ENCODE results near the gene RPUSD2. TPM values are rescaled to one million over a fixed set of nuclear protein-coding genes. Genes with fewer than 3 reads are reported as not detected.

Gene RPUSD2
- 5.9 TPM for total RNA-seq
- polyA plus RNA-seq: 11.7 TPM

GRCh38 chr15:40569129-40569953 is at the start of gene RPUSD2:
Gene RPUSD2 (plus strand): TSS chr15:40569299. CDS start chr15:40569338, 39 bp downstream.
- DNase-seq (ENCODE audit: extremely low spot score): peak; percentile 90
- WGBS: under 1% methylated on average over 62 of the region's 62 CpGs
- Histone ChIP-seq H3K36me3 (ENCODE audit: insufficient read depth) (peaks cover 2% of the 10 kb centered on the region), H3K4me1 (ENCODE audit: insufficient read depth) (no peaks in the 10 kb centered on the region), H3K4me3 (ENCODE audit: low read depth, low read length) (peak within 1 kb of the TSS; percentile 79), H3K27ac (ENCODE audit: low read depth) (peak within 1 kb of the TSS; percentile 73)

GRCh38 chr15:40523611-40524010 is 45.5 kb upstream of the RPUSD2 start:
- Histone ChIP-seq H3K36me3 (ENCODE audit: insufficient read depth) (no peaks in the 10 kb centered on the region), H3K27ac (ENCODE audit: low read depth) (no peak overlapping the region), H3K4me1 (ENCODE audit: insufficient read depth) (no peaks in the 10 kb centered on the region), H3K4me3 (ENCODE audit: low read depth, low read length) (no peak overlapping the region)
- no peak for DNase-seq (ENCODE audit: extremely low spot score)

- H3K27ac ChIP-seq (ENCODE audit: low read depth): no peak overlapping the region
- WGBS: 92% methylated on average over 3 of the region's 3 CpGs
- H3K4me3 ChIP-seq (ENCODE audit: low read depth, low read length): no peak overlapping the region
- no peak for DNase-seq (ENCODE audit: extremely low spot score)
- H3K36me3 ChIP-seq (ENCODE audit: insufficient read depth): no peaks in the 10 kb centered on the region
- no peaks in the 10 kb centered on the region for H3K4me1 ChIP-seq (ENCODE audit: insufficient read depth)
Observed at GRCh38 chr15:40525855-40526254, 43.2 kb upstream of the RPUSD2 start.

GRCh38 chr15:40528801-40529200 is 40.3 kb upstream of the RPUSD2 start:
- WGBS: 90% methylated on average over 6 of the region's 6 CpGs
- Histone ChIP-seq H3K4me3 (ENCODE audit: low read depth, low read length) (no peak overlapping the region), H3K36me3 (ENCODE audit: insufficient read depth) (no peaks in the 10 kb centered on the region), H3K4me1 (ENCODE audit: insufficient read depth) (no peaks in the 10 kb centered on the region), H3K27ac (ENCODE audit: low read depth) (no peak overlapping the region)
- no peak for DNase-seq (ENCODE audit: extremely low spot score)

- WGBS: 88% methylated on average over 4 of the region's 4 CpGs
- H3K27ac ChIP-seq (ENCODE audit: low read depth): no peak overlapping the region
- no peaks in the 10 kb centered on the region for H3K36me3 ChIP-seq (ENCODE audit: insufficient read depth)
- H3K4me3 ChIP-seq (ENCODE audit: low read depth, low read length): no peak overlapping the region
- no peak for DNase-seq (ENCODE audit: extremely low spot score)
- H3K4me1 ChIP-seq (ENCODE audit: insufficient read depth): no peaks in the 10 kb centered on the region
Observed at GRCh38 chr15:40533763-40534364, 35.2 kb upstream of the RPUSD2 start.

GRCh38 chr15:40534371-40534770 is 34.7 kb upstream of the RPUSD2 start:
- H3K4me3 ChIP-seq (ENCODE audit: low read depth, low read length): no peak overlapping the region
- H3K27ac ChIP-seq (ENCODE audit: low read depth): no peak overlapping the region
- H3K36me3 ChIP-seq (ENCODE audit: insufficient read depth): no peaks in the 10 kb centered on the region
- DNase-seq (ENCODE audit: extremely low spot score): no peak
- H3K4me1 ChIP-seq (ENCODE audit: insufficient read depth): no peaks in the 10 kb centered on the region
- WGBS: 78% methylated on average over 5 of the region's 5 CpGs

GRCh38 chr15:40536501-40536900 is 32.6 kb upstream of the RPUSD2 start:
- no peak overlapping the region for H3K4me3 ChIP-seq (ENCODE audit: low read depth, low read length)
- 39% methylated on average over 5 of the region's 5 CpGs for WGBS
- no peaks in the 10 kb centered on the region for H3K4me1 ChIP-seq (ENCODE audit: insufficient read depth)
- H3K36me3 ChIP-seq (ENCODE audit: insufficient read depth): no peaks in the 10 kb centered on the region
- no peak overlapping the region for H3K27ac ChIP-seq (ENCODE audit: low read depth)
- DNase-seq (ENCODE audit: extremely low spot score): peak; percentile 58

- no peak for DNase-seq (ENCODE audit: extremely low spot score)
- WGBS: 84% methylated on average over 6 of the region's 6 CpGs
- no peaks in the 10 kb centered on the region for H3K4me1 ChIP-seq (ENCODE audit: insufficient read depth)
- H3K27ac ChIP-seq (ENCODE audit: low read depth): no peak overlapping the region
- no peaks in the 10 kb centered on the region for H3K36me3 ChIP-seq (ENCODE audit: insufficient read depth)
- H3K4me3 ChIP-seq (ENCODE audit: low read depth, low read length): no peak overlapping the region
Observed at GRCh38 chr15:40538976-40539375, 30.1 kb upstream of the RPUSD2 start.

- no peaks in the 10 kb centered on the region for H3K4me1 ChIP-seq (ENCODE audit: insufficient read depth)
- H3K27ac ChIP-seq (ENCODE audit: low read depth): no peak overlapping the region
- WGBS: 86% methylated on average over 3 of the region's 3 CpGs
- no peaks in the 10 kb centered on the region for H3K36me3 ChIP-seq (ENCODE audit: insufficient read depth)
- H3K4me3 ChIP-seq (ENCODE audit: low read depth, low read length): no peak overlapping the region
- DNase-seq (ENCODE audit: extremely low spot score): no peak
Observed at GRCh38 chr15:40543082-40543481, 26.0 kb upstream of the RPUSD2 start.

GRCh38 chr15:40543631-40544294 is 25.3 kb upstream of the RPUSD2 start:
- H3K4me1 ChIP-seq (ENCODE audit: insufficient read depth): no peaks in the 10 kb centered on the region
- WGBS: 81% methylated on average over 5 of the region's 5 CpGs
- H3K4me3 ChIP-seq (ENCODE audit: low read depth, low read length): no peak overlapping the region
- no peak overlapping the region for H3K27ac ChIP-seq (ENCODE audit: low read depth)
- DNase-seq (ENCODE audit: extremely low spot score): no peak
- H3K36me3 ChIP-seq (ENCODE audit: insufficient read depth): no peaks in the 10 kb centered on the region

GRCh38 chr15:40545457-40545856 is 23.6 kb upstream of the RPUSD2 start:
- no peak for DNase-seq (ENCODE audit: extremely low spot score)
- Histone ChIP-seq H3K36me3 (ENCODE audit: insufficient read depth) (no peaks in the 10 kb centered on the region), H3K27ac (ENCODE audit: low read depth) (no peak overlapping the region), H3K4me3 (ENCODE audit: low read depth, low read length) (no peak overlapping the region), H3K4me1 (ENCODE audit: insufficient read depth) (no peaks in the 10 kb centered on the region)
- 73% methylated on average over 1 of the region's 1 CpG for WGBS

- no peaks in the 10 kb centered on the region for H3K4me1 ChIP-seq (ENCODE audit: insufficient read depth)
Observed at GRCh38 chr15:40548610-40549009, 20.5 kb upstream of the RPUSD2 start.

GRCh38 chr15:40549894-40550293 is 19.2 kb upstream of the RPUSD2 start:
- H3K27ac ChIP-seq (ENCODE audit: low read depth): no peak overlapping the region
- DNase-seq (ENCODE audit: extremely low spot score): no peak
- 56% methylated on average over 9 of the region's 9 CpGs for WGBS
- peaks cover 2% of the 10 kb centered on the region for H3K36me3 ChIP-seq (ENCODE audit: insufficient read depth)
- H3K4me1 ChIP-seq (ENCODE audit: insufficient read depth): no peaks in the 10 kb centered on the region
- H3K4me3 ChIP-seq (ENCODE audit: low read depth, low read length): no peak overlapping the region

More at GRCh38 chr15:40548610-40549009, 20.5 kb upstream of the RPUSD2 start:
- Histone ChIP-seq H3K27ac (ENCODE audit: low read depth) (no peak overlapping the region), H3K4me3 (ENCODE audit: low read depth, low read length) (no peak overlapping the region), H3K36me3 (ENCODE audit: insufficient read depth) (no peaks in the 10 kb centered on the region)
- DNase-seq (ENCODE audit: extremely low spot score): no peak
- 93% methylated on average over 2 of the region's 2 CpGs for WGBS
